Thyroid gland (tissue), 4 donors: ENCODE results near the gene DOCK3. TPM values are rescaled to one million over a fixed set of nuclear protein-coding genes. Genes with fewer than 3 reads are reported as not detected.
"Not testable (repeated sequence)": the region's sequence is repeated elsewhere in the genome, so short reads cannot be mapped to it uniquely, and the experiment has no call there.

Experiments
- DNase-seq, 2 donors: peaks; one replicate each; pipeline ENCODE4 v3.0.0-alpha.2; 2019
- H3K27ac ChIP-seq, 3 donors: fragments of 200-600 bp; sonication (generic); 1 replicate in 2 of 3; 2 replicates in 1 of 3; pipeline ENCODE4 v1.5.1; 2016 to 2019; ENCODE audit warnings: mild to moderate bottlenecking in 1 of 3, moderate library complexity in 1 of 3
- H3K27me3 ChIP-seq: fragments of 200-600 bp; sonication (generic); one replicate; pipeline ENCODE4 v1.5.1; 2019
- H3K36me3 ChIP-seq, 2 donors: fragments of 200-600 bp; sonication (generic); one replicate each; pipeline ENCODE4 v1.5.1; 2016 to 2019
- H3K4me1 ChIP-seq, 2 donors: fragments of 200-600 bp; sonication (generic); one replicate each; pipeline ENCODE4 v1.5.1; 2017 to 2019
- H3K4me3 ChIP-seq, 3 donors: fragments of 200-600 bp; sonication (generic); replicated peaks in 1 of 3; 1 replicate in 2 of 3; 2 replicates in 1 of 3; pipeline ENCODE4 v1.5.1; 2016; ENCODE audit warnings: mild to moderate bottlenecking in 1 of 3
- H3K9me3 ChIP-seq: fragments of 200-600 bp; sonication (generic); one replicate; pipeline ENCODE4 v1.5.1; 2017
- CTCF ChIP-seq, 6 experiments: fragments of 200-600 bp in 3 of 6; fragments of 450-650 bp in 3 of 6; sonication (generic) in 3 of 6; IDR thresholded peaks; one replicate each; pipeline ENCODE4 v1.5.1; 2016 to 2019; ENCODE audit warnings: antibody characterized with exemption in 6 of 6, mild to moderate bottlenecking in 2 of 6, inconsistent platforms in 1 of 6, moderate library complexity in 1 of 6
- POLR2A ChIP-seq, 2 donors: fragments of 450-650 bp; IDR thresholded peaks; one replicate each; pipeline ENCODE4 v1.6.1; 2017; ENCODE audit warnings: antibody characterized with exemption in 2 of 2, mild to moderate bottlenecking in 2 of 2, moderate library complexity in 1 of 2
- WGBS, 2 donors: methylation state at CpG; one replicate each; pipeline ENCODE4 v1.1.5; 2017; 5-methylcytosine and 5-hydroxymethylcytosine counted together
- intact Hi-C: fragments of 100-400 bp; cut with DNase I; formaldehyde crosslinking; loops from one replicate; pipeline ENCODE4 v1.15.1; 2023
- total RNA-seq, 4 donors: library from RNA; depleted of rRNA; stranded (reverse); fragments of >200 nt; gene quantifications; one replicate each; pipeline ENCODE4 v1.2.3, GENCODE V29; 2016

The DOCK3 gene
- total RNA-seq, 4 donors from 2014 or later: 15.7 to 54.2 (median 21.1) TPM

- H3K9me3 ChIP-seq: no peaks in the 10 kb centered on the region
- peaks cover 0 to 3% of the 10 kb centered on the region in 2 donors for H3K4me1 ChIP-seq
- intact Hi-C loops: no loop called here
- H3K27me3 ChIP-seq: no peaks in the 10 kb centered on the region
- H3K36me3 ChIP-seq: no peaks in the 10 kb centered on the region
- no peak overlapping the region for H3K4me3 ChIP-seq
- TF ChIP-seq POLR2A (IDR thresholded peaks at IDR 0.05): no peak
- TF ChIP-seq CTCF (IDR thresholded peaks at IDR 0.05): no peak
- H3K27ac ChIP-seq: no peak overlapping the region
- 81 to 88% methylated on average over 7 of the region's 7 CpGs for WGBS, 2 donors
- no peak for DNase-seq
Observed at GRCh38 chr3:50687127-50687751, 12.5 kb downstream of the DOCK3 start.

- 88 to 94% methylated on average over 2 of the region's 2 CpGs for WGBS, 2 donors
- no peak for DNase-seq
Observed at GRCh38 chr3:50687916-50688315, 13.2 kb downstream of the DOCK3 start.

GRCh38 chr3:50688602-50689001, 13.9 kb downstream of the DOCK3 start:
- H3K27me3 ChIP-seq, intact Hi-C loops, H3K27ac ChIP-seq, H3K4me1 ChIP-seq, DNase-seq, H3K36me3 ChIP-seq, H3K4me3 ChIP-seq, H3K9me3 ChIP-seq: not testable (repeated sequence)
- WGBS, 2 donors: 82 to 83% methylated on average over 4 of the region's 4 CpGs

More at GRCh38 chr3:50687916-50688315, 13.2 kb downstream of the DOCK3 start:
- no peaks in the 10 kb centered on the region for H3K36me3 ChIP-seq
- H3K27ac ChIP-seq: no peak overlapping the region
- no peaks in the 10 kb centered on the region for H3K27me3 ChIP-seq
- TF ChIP-seq POLR2A (IDR thresholded peaks at IDR 0.05) (no peak), CTCF (IDR thresholded peaks at IDR 0.05) (no peak)
- peaks cover 0 to 3% of the 10 kb centered on the region in 2 donors for H3K4me1 ChIP-seq
- no peak overlapping the region for H3K4me3 ChIP-seq
- intact Hi-C loops: no loop called here
- H3K9me3 ChIP-seq: no peaks in the 10 kb centered on the region

GRCh38 chr3:50689558-50689957, 14.8 kb downstream of the DOCK3 start:
- Histone ChIP-seq H3K27ac (no peak overlapping the region), H3K4me3 (no peak overlapping the region), H3K36me3 (no peaks in the 10 kb centered on the region), H3K27me3 (no peaks in the 10 kb centered on the region), H3K4me1 (peaks cover 0 to 3% of the 10 kb centered on the region in 2 donors), H3K9me3 (no peaks in the 10 kb centered on the region)
- WGBS, 2 donors: 57 to 68% methylated on average over 6 of the region's 6 CpGs
- TF ChIP-seq POLR2A (IDR thresholded peaks at IDR 0.05) (no peak), CTCF (IDR thresholded peaks at IDR 0.05) (no peak)
- intact Hi-C loops: no loop called here
- DNase-seq: no peak

DNA sequence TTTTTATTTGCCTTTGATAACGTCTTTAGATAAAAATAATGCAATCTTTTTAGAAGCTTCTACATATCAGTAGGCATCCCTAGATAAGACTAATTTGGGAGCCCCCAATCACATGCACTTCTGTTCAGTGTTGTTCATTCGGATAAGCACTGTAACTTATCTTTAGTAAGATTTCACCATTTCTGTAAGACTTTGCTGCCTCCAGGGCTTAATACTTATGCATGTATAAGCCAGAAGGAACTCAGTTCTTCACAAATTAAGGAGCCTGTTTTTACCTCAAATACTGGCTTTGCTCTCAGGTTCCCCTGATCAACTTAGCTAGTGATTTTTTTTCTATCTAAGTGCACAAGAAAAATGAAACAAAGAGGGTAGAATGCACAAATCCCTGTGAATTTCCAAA, 20.3 kb downstream of the DOCK3 start:
- Histone ChIP-seq H3K9me3 (no peaks in the 10 kb centered on the region), H3K36me3 (no peaks in the 10 kb centered on the region), H3K27me3 (no peaks in the 10 kb centered on the region), H3K4me1 (no peaks in the 10 kb centered on the region), H3K4me3 (no peak overlapping the region), H3K27ac (no peak overlapping the region)
- intact Hi-C loops: no loop called here
- TF ChIP-seq CTCF (IDR thresholded peaks at IDR 0.05) (no peak), POLR2A (IDR thresholded peaks at IDR 0.05) (no peak)
- 88 to 91% methylated on average over 2 of the region's 2 CpGs for WGBS, 2 donors
- no peak for DNase-seq
